Neuron (in vitro differentiated cells): ENCODE results near the gene NR2F2.
A peak's percentile ranks its signal among the peaks of the same experiment; 100 is the strongest.

Source experiments
- H2AFZ ChIP-seq: one replicate; pipeline ENCODE4 v1.6.1; 2013; ENCODE audit warnings: low read depth, mild to moderate bottlenecking, inconsistent platforms, low read length, moderate library complexity
- H3K27me3 ChIP-seq: one replicate; pipeline ENCODE4 v1.6.1; 2013; ENCODE audit warnings: low read length; ENCODE audit not compliant: insufficient read depth
- H3K36me3 ChIP-seq: one replicate; pipeline ENCODE4 v1.6.1; 2013; ENCODE audit warnings: low read length; ENCODE audit not compliant: insufficient read depth
- H3K4me1 ChIP-seq: one replicate; pipeline ENCODE4 v1.6.1; 2013; ENCODE audit warnings: low read length; ENCODE audit not compliant: insufficient read depth
- H3K4me3 ChIP-seq: 2 replicates; pipeline ENCODE4 v1.5.1; 2013; ENCODE audit warnings: mild to moderate bottlenecking, low read length, moderate library complexity
- H3K9me3 ChIP-seq: one replicate; pipeline ENCODE4 v1.6.1; 2013; ENCODE audit warnings: low read length

The NR2F2 gene

DNA sequence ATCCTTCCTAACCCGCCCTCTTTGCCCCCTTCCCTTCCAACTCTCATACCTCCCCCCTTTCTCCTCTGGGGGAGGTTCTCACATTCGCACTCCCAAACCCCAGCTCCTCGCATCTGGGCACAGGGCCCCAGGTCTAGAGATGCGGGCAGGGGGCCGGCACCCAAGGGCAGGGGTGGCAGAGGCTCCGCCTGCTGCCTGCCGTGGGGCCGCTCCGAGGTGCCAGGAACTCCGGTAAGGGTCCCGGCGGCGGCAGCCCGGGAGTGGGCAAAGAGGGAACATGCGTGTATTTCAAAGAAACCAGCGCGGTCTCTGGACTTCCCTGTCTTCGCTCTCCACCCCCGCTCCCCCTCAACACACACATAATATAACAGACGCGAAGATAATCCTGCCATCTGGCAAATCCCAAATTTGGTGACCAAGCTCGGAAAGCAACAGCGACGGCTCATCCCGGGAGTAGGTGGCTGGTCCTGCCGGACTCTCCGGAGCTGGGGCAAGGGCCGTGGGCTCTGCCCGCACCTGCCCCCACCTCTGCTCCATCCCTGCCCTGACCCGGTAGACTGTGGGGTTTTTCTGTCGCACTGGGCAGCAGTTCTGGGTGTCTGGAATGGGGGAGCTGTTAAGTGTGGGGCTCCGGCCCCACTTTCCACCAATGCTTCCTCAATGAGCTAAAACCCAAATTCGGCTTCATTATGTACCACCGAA lies 31.0 kb downstream of the NR2F2 start:
- Histone ChIP-seq H2AFZ (peak overlapping the region; percentile 33), H3K9me3 (peaks cover 2% of the 10 kb centered on the region), H3K36me3 (no peaks in the 10 kb centered on the region), H3K4me1 (peaks cover 66% of the 10 kb centered on the region), H3K4me3 (peak overlapping the region; percentile 63), H3K27me3 (no peaks in the 10 kb centered on the region)

DNA sequence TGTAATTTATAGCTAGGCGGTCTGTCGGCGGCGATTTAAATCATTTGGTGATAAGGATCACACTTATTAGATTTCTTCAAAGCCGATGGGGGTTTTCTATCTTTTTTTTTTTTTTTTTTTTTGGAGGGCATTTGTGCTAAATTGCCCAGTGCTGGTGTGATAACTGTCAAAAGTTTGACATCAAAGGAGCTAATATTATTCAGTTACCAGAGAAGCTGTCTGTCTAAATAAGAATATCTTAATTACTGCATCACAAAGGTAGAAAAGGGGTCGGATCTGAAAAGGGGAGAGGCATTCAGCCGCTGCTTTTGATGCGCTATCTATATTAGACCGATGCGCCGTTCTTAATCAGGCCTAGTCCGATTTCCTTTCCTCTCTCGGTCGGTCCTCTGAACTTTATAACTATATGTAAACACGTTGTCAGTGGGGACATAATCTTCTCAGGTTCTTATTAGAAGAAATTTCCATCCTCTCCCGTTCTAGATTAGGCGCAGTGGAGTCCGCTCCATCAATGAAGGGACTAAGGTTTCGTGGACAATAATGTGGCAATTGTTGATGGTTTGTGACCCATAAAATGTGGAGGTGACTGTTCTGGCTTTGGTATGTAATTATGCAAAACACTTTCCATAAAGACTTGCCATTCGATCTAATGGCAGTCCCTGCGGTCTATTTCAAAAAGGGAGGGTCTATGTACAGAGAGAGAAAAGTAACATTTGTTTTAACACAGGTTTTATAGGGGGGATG lies 31.7 kb downstream of the NR2F2 start:
- peak overlapping the region; percentile 63 for H3K4me3 ChIP-seq
- H2AFZ ChIP-seq: no peak overlapping the region
- H3K36me3 ChIP-seq: no peaks in the 10 kb centered on the region
- H3K9me3 ChIP-seq: peaks cover 2% of the 10 kb centered on the region
- H3K4me1 ChIP-seq: peaks cover 64% of the 10 kb centered on the region
- H3K27me3 ChIP-seq: no peaks in the 10 kb centered on the region

- Histone ChIP-seq H3K4me3 (peak overlapping the region; percentile 63), H3K27me3 (no peaks in the 10 kb centered on the region), H2AFZ (peak overlapping the region; percentile 65), H3K9me3 (peaks cover 5% of the 10 kb centered on the region), H3K36me3 (no peaks in the 10 kb centered on the region), H3K4me1 (peaks cover 59% of the 10 kb centered on the region)
Observed at GRCh38 chr15:96362755-96363651, 32.5 kb downstream of the NR2F2 start.

- peaks cover 9% of the 10 kb centered on the region for H3K9me3 ChIP-seq
- H2AFZ ChIP-seq: peak overlapping the region; percentile 65
- no peaks in the 10 kb centered on the region for H3K27me3 ChIP-seq
- H3K4me1 ChIP-seq: peaks cover 52% of the 10 kb centered on the region
- peak overlapping the region; percentile 63 for H3K4me3 ChIP-seq
- H3K36me3 ChIP-seq: no peaks in the 10 kb centered on the region
Observed at GRCh38 chr15:96363707-96364106, 33.2 kb downstream of the NR2F2 start.

DNA sequence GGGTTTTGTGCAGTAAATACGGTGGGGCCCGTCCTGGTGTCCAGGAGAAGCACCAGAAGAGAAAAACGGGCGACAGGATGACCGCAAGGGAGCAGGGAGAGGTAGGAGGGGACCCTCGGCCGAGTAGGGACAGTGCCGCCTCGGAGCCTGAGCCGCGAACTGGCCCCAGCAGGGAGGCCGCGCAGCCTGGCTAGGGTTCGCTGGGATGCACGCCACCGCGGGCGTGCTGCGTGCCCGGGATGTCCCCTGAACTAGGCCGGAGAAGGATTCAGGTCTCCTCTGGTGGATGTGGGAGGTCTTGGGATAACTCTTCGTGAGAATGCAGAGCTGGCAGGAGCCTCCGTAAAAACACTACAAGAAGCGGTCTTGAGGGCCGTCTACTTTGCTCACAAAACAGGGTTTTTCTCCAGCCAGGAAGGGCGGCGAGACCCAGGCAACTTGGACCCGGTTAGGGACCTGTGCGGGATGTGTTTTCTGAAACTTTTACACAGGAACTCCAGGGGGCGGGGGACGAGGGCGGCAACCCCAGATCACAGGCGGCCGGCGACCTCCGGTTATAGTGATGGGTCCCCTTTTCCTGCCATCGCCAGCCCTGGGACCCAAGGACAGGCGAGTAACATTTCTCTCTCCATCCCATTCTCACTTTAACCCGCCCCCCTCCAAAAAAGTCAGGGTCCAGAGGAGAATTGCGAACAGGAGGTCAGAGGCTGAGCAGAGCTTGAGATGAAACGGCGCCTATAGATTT lies 35.5 kb downstream of the NR2F2 start:
- H3K36me3 ChIP-seq: no peaks in the 10 kb centered on the region
- H3K4me3 ChIP-seq: no peak overlapping the region
- H3K4me1 ChIP-seq: peaks cover 35% of the 10 kb centered on the region
- no peak overlapping the region for H2AFZ ChIP-seq
- H3K9me3 ChIP-seq: peaks cover 11% of the 10 kb centered on the region
- H3K27me3 ChIP-seq: no peaks in the 10 kb centered on the region

DNA sequence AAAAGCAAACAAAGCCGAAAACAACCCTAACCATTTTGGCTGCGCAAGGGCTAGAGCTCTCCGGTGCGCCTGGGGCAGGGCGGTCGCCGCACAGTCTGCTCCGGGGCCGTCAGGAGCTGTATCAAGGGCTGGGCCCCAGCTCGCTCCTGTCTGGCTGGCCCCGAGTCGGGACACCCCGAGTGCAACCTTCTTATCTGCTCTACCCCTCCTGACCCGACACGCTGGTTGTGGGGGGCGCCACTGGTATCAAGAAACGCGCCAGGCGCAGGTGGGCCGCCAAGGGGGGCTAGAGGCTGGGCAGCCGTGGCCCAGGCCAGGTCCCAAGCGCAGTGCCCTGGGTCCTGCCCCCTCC lies 36.0 kb downstream of the NR2F2 start:
- Histone ChIP-seq H3K4me1 (peaks cover 30% of the 10 kb centered on the region), H3K9me3 (peaks cover 11% of the 10 kb centered on the region), H3K4me3 (no peak overlapping the region), H2AFZ (no peak overlapping the region), H3K27me3 (no peaks in the 10 kb centered on the region), H3K36me3 (no peaks in the 10 kb centered on the region)

GRCh38 chr15:96367311-96368200 lies 37.1 kb downstream of the NR2F2 start:
- Histone ChIP-seq H3K27me3 (no peaks in the 10 kb centered on the region), H2AFZ (no peak overlapping the region), H3K4me3 (no peak overlapping the region), H3K9me3 (peaks cover 11% of the 10 kb centered on the region), H3K4me1 (peaks cover 21% of the 10 kb centered on the region), H3K36me3 (no peaks in the 10 kb centered on the region)

- H3K4me1 ChIP-seq: peaks cover 3% of the 10 kb centered on the region
- no peak overlapping the region for H3K4me3 ChIP-seq
- H3K9me3 ChIP-seq: peaks cover 12% of the 10 kb centered on the region
- H3K27me3 ChIP-seq: no peaks in the 10 kb centered on the region
- H3K36me3 ChIP-seq: no peaks in the 10 kb centered on the region
- H2AFZ ChIP-seq: no peak overlapping the region
Observed at GRCh38 chr15:96369351-96369750, 38.9 kb downstream of the NR2F2 start.

DNA sequence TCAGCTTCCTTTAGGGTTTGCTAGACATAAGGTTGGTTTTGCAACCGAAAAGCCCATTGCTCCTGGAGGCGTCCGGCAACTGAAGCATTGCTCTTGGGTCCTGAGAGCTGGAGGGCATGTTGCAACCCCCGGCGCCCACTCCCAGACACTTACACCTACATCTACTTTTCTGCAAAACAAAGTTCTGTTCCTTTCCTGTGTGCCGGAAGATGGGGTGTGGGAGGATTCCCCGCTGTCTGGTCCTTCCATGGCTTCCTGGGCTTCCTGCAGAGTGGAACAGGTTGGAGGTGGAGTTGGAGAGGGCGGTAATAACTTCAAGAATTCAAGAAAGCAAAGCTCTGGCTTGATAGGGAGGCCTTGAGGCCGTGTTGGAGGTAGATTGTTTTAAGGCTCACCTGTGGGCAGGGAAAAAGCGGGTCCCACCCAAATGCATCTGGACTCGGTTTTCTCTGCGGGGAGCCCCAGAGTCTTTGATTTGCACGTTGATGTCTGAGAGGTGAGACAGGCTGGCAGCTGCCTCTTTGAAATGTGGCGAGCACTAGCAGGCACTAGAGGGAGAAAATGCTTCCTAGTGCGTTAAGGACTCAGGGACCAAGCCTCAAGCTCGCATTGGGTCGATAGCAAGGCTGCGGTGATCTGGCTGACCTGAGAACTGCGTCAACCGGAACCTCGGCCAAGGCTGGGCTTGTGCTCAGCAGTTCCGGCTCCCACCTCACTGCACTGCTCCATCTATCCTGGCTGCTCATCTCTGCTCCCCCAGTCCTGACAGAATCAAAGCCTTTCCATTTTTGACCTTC lies 39.5 kb downstream of the NR2F2 start:
- no peaks in the 10 kb centered on the region for H3K4me1 ChIP-seq
- H3K27me3 ChIP-seq: no peaks in the 10 kb centered on the region
- H3K4me3 ChIP-seq: no peak overlapping the region
- H2AFZ ChIP-seq: no peak overlapping the region
- peaks cover 12% of the 10 kb centered on the region for H3K9me3 ChIP-seq
- no peaks in the 10 kb centered on the region for H3K36me3 ChIP-seq

- Histone ChIP-seq H2AFZ (no peak overlapping the region), H3K4me3 (no peak overlapping the region), H3K36me3 (no peaks in the 10 kb centered on the region), H3K27me3 (no peaks in the 10 kb centered on the region), H3K9me3 (peaks cover 10% of the 10 kb centered on the region), H3K4me1 (no peaks in the 10 kb centered on the region)
Observed at GRCh38 chr15:96372554-96372953, 42.1 kb downstream of the NR2F2 start.

- H3K36me3 ChIP-seq: no peaks in the 10 kb centered on the region
- H3K9me3 ChIP-seq: peaks cover 1% of the 10 kb centered on the region
- no peaks in the 10 kb centered on the region for H3K4me1 ChIP-seq
- no peaks in the 10 kb centered on the region for H3K27me3 ChIP-seq
- H3K4me3 ChIP-seq: no peak overlapping the region
- H2AFZ ChIP-seq: no peak overlapping the region
Observed at GRCh38 chr15:96374499-96374898, 44.0 kb downstream of the NR2F2 start.
